HG02840 (cell line): ENCODE results near the gene SPACA7.
"Not testable (repeated sequence)": the region's sequence is repeated elsewhere in the genome, so short reads cannot be mapped to it uniquely, and the experiment has no call there.

ENCODE experiments used
- ATAC-seq: cut with Tn5 transposase; IDR thresholded peaks from one replicate; pipeline ENCODE4 v1.9.1; 2021; ENCODE audit warnings: mild to moderate bottlenecking, moderate library complexity, moderate number of reproducible peaks; ENCODE audit not compliant: unreplicated experiment, low FRiP score

Gene SPACA7

DNA sequence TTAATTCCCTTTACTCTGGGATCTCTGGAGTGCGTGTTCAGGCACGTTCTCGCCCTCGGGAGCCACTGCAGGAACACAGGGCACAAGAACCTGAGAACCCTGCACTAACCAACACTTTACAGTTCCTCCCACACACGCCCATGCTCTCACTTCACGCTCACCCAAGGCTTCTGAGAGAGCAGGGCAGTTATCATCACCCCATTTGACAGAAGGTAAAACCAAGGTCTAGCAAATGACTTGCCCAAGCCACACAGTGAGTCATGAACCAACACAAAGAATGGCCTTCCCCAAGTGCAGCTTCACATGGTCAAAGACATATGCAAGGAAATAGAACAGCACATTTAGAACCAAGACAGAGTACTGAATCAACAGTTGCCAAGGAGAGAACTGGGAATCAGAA, 22.2 kb downstream of the SPACA7 start:
- ATAC-seq = not testable (repeated sequence)

DNA sequence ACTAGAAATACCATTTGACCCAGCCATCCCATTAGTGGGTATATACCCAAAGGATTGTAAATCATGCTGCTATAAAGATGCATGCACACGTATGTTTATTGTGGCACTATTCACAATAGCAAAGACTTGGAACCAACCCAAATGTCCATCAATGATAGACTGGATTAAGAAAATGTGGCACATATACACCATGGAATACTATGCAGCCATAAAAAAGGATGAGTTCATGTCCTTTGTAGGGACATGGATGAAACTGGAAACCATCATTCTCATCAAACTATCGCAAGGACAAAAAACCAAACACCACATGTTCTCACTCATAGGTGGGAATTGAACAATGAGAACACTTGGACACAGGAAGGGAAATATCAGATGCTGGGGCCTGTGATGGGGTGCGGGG, 33.7 kb downstream of the SPACA7 start:
- not testable (repeated sequence) for ATAC-seq

GRCh38 chr13:112416647-112417046, 40.5 kb downstream of the SPACA7 start:
- no peak for ATAC-seq

DNA sequence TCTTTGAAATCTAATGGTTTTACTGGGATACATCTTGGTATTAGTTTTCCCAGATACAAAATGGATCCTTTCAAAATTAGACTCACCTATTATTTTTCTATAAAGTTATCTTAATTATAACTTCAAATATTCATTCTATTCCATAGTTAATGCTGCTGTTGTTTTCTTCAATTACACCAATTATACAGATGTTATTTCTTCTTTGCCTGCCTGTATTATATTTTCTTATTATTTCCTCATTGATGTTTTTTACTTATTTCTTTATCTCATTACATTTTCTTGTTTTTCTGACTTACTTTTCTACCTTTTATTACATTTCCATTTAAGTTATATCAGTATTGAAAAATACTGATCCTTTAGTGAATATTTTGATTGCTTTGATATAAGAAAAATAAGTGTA, 40.9 kb downstream of the SPACA7 start:
- ATAC-seq = no peak

DNA sequence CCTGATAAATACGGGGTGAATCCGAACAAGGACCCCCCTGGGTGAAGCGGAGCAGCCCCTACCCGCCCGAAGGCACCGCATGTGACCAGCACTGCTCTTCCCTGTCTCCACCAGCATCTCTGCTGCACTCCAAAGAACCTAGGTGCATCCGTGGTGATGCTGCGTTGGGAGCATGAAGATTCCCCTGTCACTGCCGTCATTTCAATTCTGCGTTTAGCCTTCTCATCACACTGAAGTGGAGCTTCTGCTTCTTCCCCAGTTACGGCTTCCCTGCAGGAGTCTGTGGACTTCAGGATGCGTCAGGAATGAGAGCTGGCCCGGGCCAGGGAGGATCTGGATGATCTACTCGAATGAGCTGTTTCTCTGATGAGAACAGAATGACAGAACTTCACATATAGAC, 47.9 kb downstream of the SPACA7 start:
- no peak for ATAC-seq

DNA sequence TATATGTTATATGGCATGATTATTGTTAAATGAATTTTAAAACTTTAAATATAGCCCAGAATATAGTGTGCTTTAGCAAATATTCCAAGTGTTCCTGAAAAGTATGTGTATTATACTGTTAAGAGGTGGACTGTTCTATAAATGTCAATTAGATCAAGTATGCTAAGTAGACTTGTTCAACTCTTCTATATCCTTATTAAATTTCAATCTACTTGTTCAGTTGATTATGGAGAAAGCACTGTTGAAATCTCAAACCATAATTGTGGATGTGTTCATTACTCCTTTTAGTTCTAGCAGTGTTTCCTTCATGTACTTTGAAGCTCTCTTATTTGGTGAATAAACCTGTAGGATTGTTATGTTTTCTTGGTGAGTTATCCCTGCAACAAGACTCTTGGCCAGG, 52.5 kb downstream of the SPACA7 start:
- no peak for ATAC-seq

- ATAC-seq = no peak
These were observed 55.6 kb downstream of the SPACA7 start for GRCh38 chr13:112431734-112432133.

GRCh38 chr13:112432734-112433133, 56.6 kb downstream of the SPACA7 start:
- ATAC-seq = not testable (repeated sequence)

DNA sequence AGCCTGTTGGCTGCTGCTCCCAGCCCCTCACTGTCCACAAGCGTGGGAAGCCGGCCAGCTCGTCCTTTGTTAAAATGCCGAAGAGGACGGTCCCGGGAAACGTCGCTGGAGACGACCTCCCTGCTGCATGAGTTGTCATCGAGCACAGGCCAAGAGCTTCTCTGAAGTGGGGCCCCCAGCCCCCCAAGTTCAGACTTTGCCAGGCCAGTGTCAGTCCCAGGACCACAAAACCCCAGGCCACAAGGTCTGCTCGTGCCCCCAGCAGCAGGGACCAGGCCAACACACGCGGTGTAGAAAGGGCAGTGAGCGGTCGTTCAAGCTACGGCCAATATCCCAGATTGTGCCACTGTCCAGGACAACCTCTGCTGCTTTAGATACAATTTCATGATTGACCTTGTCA, 57.4 kb downstream of the SPACA7 start:
- ATAC-seq = not testable (repeated sequence)

DNA sequence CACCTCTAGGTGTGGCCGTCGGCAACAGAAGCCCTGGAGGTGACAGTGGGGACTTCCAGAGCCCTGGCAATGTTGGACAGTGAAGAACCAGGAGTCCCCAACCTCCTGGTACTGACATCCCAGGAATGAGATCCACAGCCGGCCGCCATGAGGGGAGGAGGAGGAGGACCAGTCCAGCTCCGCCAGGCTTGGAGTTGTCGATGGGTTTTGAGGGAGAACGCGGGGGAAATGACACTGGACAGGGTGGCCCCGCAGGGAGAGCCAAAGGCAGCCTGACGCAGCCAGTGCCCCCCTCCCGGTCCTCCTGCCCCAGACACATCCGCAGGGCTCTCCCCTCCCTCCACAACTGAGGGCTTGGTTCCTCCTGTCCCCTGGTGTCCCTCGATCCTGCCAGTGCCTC, 57.9 kb downstream of the SPACA7 start:
- no peak for ATAC-seq

DNA sequence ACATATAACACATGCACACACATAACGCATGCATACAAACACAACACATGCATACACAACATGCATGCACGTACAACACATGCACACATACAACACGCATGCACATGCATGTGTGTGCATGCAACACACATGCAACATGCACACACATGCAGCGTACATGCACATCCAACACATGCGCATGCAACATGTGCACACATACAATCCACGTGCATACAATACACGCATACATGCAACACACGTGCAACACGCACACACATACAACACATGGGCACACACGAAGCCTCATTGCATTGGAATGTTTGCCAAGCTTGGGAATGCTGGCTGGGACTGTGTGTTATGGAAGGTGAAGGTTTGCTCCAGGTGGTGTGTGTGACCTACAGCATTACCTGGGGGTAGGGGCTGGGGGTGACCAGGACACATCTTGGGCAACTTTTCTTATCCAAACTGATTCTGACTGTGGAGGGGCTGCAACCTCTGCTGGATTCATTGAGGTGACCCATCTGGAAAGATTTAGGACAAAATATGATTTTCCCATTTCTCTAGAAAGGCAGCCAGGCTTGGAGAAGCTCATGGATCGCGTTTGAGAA, 58.9 kb downstream of the SPACA7 start:
- ATAC-seq = no peak

DNA sequence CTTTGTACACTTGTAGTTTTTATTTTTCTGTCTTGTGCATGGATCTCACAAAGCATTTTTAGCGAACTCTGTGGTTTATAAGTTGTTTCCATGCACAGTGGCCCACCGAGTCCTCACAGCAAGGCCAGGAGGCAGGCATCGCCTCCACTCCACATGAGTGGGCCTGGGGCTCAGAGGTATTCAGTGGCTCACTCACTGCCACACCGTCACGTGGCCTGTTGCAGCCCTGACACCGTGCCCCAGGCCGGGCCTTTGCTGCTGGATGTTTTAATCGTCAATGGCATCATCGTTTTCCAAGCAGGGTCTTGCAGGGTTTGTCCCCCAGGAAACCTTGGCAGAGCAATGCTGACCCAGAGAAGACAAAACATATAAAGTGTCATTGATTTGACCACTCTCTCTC, 59.8 kb downstream of the SPACA7 start:
- no peak for ATAC-seq

- ATAC-seq = no peak
These were observed 61.9 kb downstream of the SPACA7 start for GRCh38 chr13:112438094-112438493.

DNA sequence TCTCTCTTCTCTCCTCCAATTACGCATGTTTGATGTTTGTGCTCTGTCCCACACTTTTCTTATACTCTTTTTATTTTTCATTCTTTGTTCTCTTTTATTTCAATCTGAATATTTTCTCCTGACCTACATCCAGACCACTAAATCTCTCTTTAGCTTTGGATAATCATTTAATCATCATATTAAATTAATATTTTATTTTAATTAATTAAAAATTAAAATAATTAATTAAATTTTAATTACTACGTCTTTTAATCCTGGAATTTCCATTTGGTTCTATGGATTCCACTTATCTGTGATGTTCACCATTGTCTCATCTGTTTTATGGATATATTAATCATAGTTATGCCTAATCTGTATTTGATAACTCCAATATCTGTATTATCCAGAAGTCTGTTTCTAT, 62.4 kb downstream of the SPACA7 start:
- no peak for ATAC-seq

DNA sequence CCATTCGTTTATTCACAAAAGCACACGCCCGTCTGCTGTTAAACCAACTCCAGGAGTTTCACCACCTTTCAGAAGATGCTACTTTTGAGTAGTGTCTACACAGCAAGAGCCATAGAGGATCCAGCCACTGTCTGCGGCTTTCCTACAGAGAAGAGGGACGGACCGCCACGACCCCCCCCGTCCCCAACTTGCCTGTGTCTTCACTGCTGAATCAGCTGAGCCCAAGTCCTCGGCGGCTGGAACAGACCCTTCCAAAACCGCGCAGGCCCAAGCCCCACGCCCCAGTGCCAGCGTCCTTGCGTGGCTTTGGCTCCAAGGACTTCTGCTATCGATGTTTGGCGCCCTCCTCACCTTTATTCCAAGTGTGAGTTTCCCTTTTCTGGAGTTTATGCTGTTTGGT, 65.1 kb downstream of the SPACA7 start:
- ATAC-seq = no peak

GRCh38 chr13:112441779-112442310, 65.7 kb downstream of the SPACA7 start:
- no peak for ATAC-seq

GRCh38 chr13:112442483-112443090, 66.4 kb downstream of the SPACA7 start:
- ATAC-seq = no peak

- ATAC-seq = no peak
These were observed 67.2 kb downstream of the SPACA7 start for GRCh38 chr13:112443191-112443994.

GRCh38 chr13:112443995-112444311, 67.8 kb downstream of the SPACA7 start:
- ATAC-seq = no peak

GRCh38 chr13:112444416-112445399, 68.6 kb downstream of the SPACA7 start:
- ATAC-seq = no peak
